OCI-LY1 (cell line): Measurements from ENCODE around the gene APBA3.

ENCODE experiments used
- H2AFZ ChIP-seq: fragments of 200-600 bp; sonication (generic), shearing (Covaris generic); 2 replicates; pipeline ENCODE4 v1.6.0; 2014; ENCODE audit warnings: antibody characterized with exemption, mild to moderate bottlenecking, low read length
- H3F3A ChIP-seq: fragments of 200-600 bp; sonication (generic), shearing (Covaris generic); 2 replicates; pipeline ENCODE4 v1.6.0; 2014; ENCODE audit warnings: mild to moderate bottlenecking, antibody characterized with exemption, low read length, moderate library complexity; ENCODE audit not compliant: insufficient read depth
- H3K27ac ChIP-seq: fragments of 200-600 bp; sonication (generic); 2 replicates; pipeline ENCODE4 v1.5.1; 2014; ENCODE audit warnings: low read length, mixed run types, mild to moderate bottlenecking, low read depth; ENCODE audit not compliant: poor library complexity, severe bottlenecking
- H3K27me3 ChIP-seq: fragments of 200-600 bp; sonication (generic); 2 replicates; pipeline ENCODE4 v1.6.0; 2014; ENCODE audit warnings: antibody characterized with exemption, mild to moderate bottlenecking, low read length, moderate library complexity; ENCODE audit not compliant: insufficient read depth
- H3K36me3 ChIP-seq: fragments of 200-600 bp; sonication (generic); 2 replicates; pipeline ENCODE4 v1.6.1; 2014; ENCODE audit warnings: mild to moderate bottlenecking, antibody characterized with exemption, low read length, moderate library complexity, mixed read lengths; ENCODE audit not compliant: insufficient read depth
- H3K4me1 ChIP-seq: fragments of 200-600 bp; sonication (generic); 2 replicates; pipeline ENCODE4 v1.5.1; 2014; ENCODE audit warnings: mild to moderate bottlenecking, low read length, moderate library complexity; ENCODE audit not compliant: insufficient read depth, severe bottlenecking
- H3K4me2 ChIP-seq: fragments of 200-600 bp; sonication (generic), shearing (Covaris generic); 2 replicates; pipeline ENCODE4 v1.6.1; 2014; ENCODE audit warnings: low read length
- H3K4me3 ChIP-seq: fragments of 200-600 bp; sonication (generic); 2 replicates; pipeline ENCODE4 v1.5.1; 2014; ENCODE audit warnings: low read length, low read depth, mild to moderate bottlenecking, mixed read lengths; ENCODE audit not compliant: poor library complexity, severe bottlenecking
- H3K79me2 ChIP-seq: fragments of 200-600 bp; shearing (Covaris generic); 2 replicates; pipeline ENCODE4 v1.6.1; 2016; ENCODE audit warnings: mixed run types, low read length, mixed read lengths; ENCODE audit not compliant: insufficient read depth
- H3K9ac ChIP-seq: fragments of 200-600 bp; sonication (generic), shearing (Covaris generic); 2 replicates; pipeline ENCODE4 v1.6.1; 2014; ENCODE audit warnings: mild to moderate bottlenecking, low read length, mixed read lengths
- H3K9me2 ChIP-seq: fragments of 200-600 bp; sonication (generic), shearing (Covaris generic); 2 replicates; pipeline ENCODE4 v1.6.1; 2014; ENCODE audit warnings: low read depth, mild to moderate bottlenecking, low read length, mixed read lengths
- H3K9me3 ChIP-seq: fragments of 200-600 bp; shearing (Covaris generic); 2 replicates; pipeline ENCODE4 v1.6.1; 2014; ENCODE audit warnings: low read length, mixed read lengths
- H4K20me1 ChIP-seq: fragments of 200-600 bp; sonication (generic), shearing (Covaris generic); 2 replicates; pipeline ENCODE4 v1.6.0; 2016; ENCODE audit warnings: mild to moderate bottlenecking, low read length; ENCODE audit not compliant: insufficient read depth
- EZH2 ChIP-seq: fragments of 200-600 bp; sonication (generic), shearing (Covaris generic); IDR thresholded peaks from 2 replicates; pipeline ENCODE4 v1.8.0; 2017; ENCODE audit warnings: borderline replicate concordance, mixed run types, mild to moderate bottlenecking, antibody characterized with exemption, low read length, moderate library complexity, mixed read lengths
- TF ChIP-seq, protein P1 (sequence below): fragments of 200-600 bp; sonication (generic), shearing (Covaris generic); IDR thresholded peaks from 2 replicates; pipeline ENCODE4 v1.5.1; 2017; ENCODE audit warnings: mild to moderate bottlenecking, antibody characterized with exemption, low read length, moderate library complexity, mixed read lengths

Gene APBA3

GRCh38 chr19:3750211-3750610, 11.3 kb downstream of the APBA3 start:
- TF ChIP-seq, protein P1, sequence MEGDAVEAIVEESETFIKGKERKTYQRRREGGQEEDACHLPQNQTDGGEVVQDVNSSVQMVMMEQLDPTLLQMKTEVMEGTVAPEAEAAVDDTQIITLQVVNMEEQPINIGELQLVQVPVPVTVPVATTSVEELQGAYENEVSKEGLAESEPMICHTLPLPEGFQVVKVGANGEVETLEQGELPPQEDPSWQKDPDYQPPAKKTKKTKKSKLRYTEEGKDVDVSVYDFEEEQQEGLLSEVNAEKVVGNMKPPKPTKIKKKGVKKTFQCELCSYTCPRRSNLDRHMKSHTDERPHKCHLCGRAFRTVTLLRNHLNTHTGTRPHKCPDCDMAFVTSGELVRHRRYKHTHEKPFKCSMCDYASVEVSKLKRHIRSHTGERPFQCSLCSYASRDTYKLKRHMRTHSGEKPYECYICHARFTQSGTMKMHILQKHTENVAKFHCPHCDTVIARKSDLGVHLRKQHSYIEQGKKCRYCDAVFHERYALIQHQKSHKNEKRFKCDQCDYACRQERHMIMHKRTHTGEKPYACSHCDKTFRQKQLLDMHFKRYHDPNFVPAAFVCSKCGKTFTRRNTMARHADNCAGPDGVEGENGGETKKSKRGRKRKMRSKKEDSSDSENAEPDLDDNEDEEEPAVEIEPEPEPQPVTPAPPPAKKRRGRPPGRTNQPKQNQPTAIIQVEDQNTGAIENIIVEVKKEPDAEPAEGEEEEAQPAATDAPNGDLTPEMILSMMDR: no peak
- TF ChIP-seq EZH2: no peak
- no peak overlapping the region for H3K9ac ChIP-seq
- no peaks in the 10 kb centered on the region for H3K9me2 ChIP-seq
- H3K4me3 ChIP-seq: no peak overlapping the region
- no peaks in the 10 kb centered on the region; the same call in 1 of the 2 replicates for H3K27me3 ChIP-seq
- no peaks in the 10 kb centered on the region for H3K4me1 ChIP-seq
- H2AFZ ChIP-seq: no peak overlapping the region
- H4K20me1 ChIP-seq: no peaks in the 10 kb centered on the region
- no peak overlapping the region for H3K27ac ChIP-seq
- no peaks in the 10 kb centered on the region for H3F3A ChIP-seq
- H3K36me3 ChIP-seq: peaks cover 13% of the 10 kb centered on the region
- H3K9me3 ChIP-seq: no peaks in the 10 kb centered on the region
- H3K79me2 ChIP-seq: no peaks in the 10 kb centered on the region
- H3K4me2 ChIP-seq: no peak overlapping the region

DNA sequence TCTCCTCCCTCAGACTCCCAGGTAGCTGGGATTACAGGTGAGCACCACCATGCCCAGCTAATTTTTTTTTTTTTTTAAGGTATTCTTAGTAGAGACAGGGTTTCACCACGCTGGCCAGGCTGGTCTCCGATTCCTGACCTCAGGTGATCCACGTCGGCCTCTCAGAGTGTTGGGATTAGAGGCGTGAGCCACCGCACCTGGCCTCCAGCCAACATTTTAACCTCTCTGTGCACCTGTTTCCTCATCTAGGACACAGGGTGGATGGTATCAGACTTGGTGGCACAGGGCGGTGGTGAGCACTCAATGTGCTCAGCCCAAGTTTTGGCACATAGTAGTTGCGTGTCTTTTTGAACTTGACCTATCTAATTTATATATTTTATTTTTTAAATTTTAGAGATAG, 12.5 kb downstream of the APBA3 start:
- no peaks in the 10 kb centered on the region for H3K4me1 ChIP-seq
- H3K4me3 ChIP-seq: no peak overlapping the region
- no peaks in the 10 kb centered on the region for H3K79me2 ChIP-seq
- no peak overlapping the region for H3K27ac ChIP-seq
- no peaks in the 10 kb centered on the region for H4K20me1 ChIP-seq
- no peaks in the 10 kb centered on the region; the same call in 1 of the 2 replicates for H3K27me3 ChIP-seq
- TF ChIP-seq, protein P1: no peak
- no peaks in the 10 kb centered on the region for H3K9me2 ChIP-seq
- H3K9ac ChIP-seq: no peak overlapping the region
- H3K4me2 ChIP-seq: no peak overlapping the region
- H3K9me3 ChIP-seq: no peaks in the 10 kb centered on the region
- H2AFZ ChIP-seq: no peak overlapping the region
- peaks cover 13% of the 10 kb centered on the region for H3K36me3 ChIP-seq
- no peaks in the 10 kb centered on the region for H3F3A ChIP-seq

GRCh38 chr19:3746371-3747056, 15.0 kb downstream of the APBA3 start:
- Histone ChIP-seq H2AFZ (no peak overlapping the region), H3K9ac (no peak overlapping the region), H3K27ac (no peak overlapping the region), H3K9me3 (no peaks in the 10 kb centered on the region), H3K79me2 (no peaks in the 10 kb centered on the region), H3K9me2 (no peaks in the 10 kb centered on the region), H3K27me3 (no peaks in the 10 kb centered on the region; the same call in 1 of the 2 replicates), H3K4me2 (no peak overlapping the region), H3K4me3 (no peak overlapping the region), H3K36me3 (peaks cover 13% of the 10 kb centered on the region), H3K4me1 (no peaks in the 10 kb centered on the region), H4K20me1 (no peaks in the 10 kb centered on the region), H3F3A (no peaks in the 10 kb centered on the region)
- no peak for TF ChIP-seq EZH2
- TF ChIP-seq, protein P1: no peak
